SK-N-SH (cell line): ENCODE results near the gene SLC45A3. TPM values are rescaled to one million over a fixed set of nuclear protein-coding genes. Genes with fewer than 3 reads are reported as not detected.

Source experiments
- CTCF ChIA-PET: fragments of 300-600, 350-600 bp; formaldehyde crosslinking; extraction: SDS; loops from one replicate; lab custom pipeline; 2021; lab: Yijun Ruan, JAX
- POLR2A ChIA-PET: fragments of 350-600 bp; sonication (Branson Sonifier 250); formaldehyde crosslinking; extraction: SDS; loops from one replicate; lab custom pipeline; 2020; ENCODE audit warnings: antibody characterized with exemption, inconsistent platforms; lab: Yijun Ruan, JAX
- DNase-seq: peaks from one replicate; pipeline ENCODE4 v3.0.0; 2012
- H2AFZ ChIP-seq: fragments of 200-600 bp; sonication (generic); 2 replicates; pipeline ENCODE4 v1.8.1; 2016; ENCODE audit warnings: antibody characterized with exemption, mild to moderate bottlenecking, low read depth
- H3F3A ChIP-seq: fragments of 200-600 bp; sonication (generic); replicated peaks from 2 replicates; pipeline ENCODE3; 2016; ENCODE audit warnings: antibody characterized with exemption, mild to moderate bottlenecking; ENCODE audit not compliant: insufficient read depth
- H3K27ac ChIP-seq, 2 experiments: fragments of 200-500 bp in 1 of 2; fragments of 200-600 bp in 1 of 2; sonication (Bioruptor generic) in 1 of 2; sonication (generic), shearing (Covaris generic) in 1 of 2; 2 replicates each; pipeline versions ENCODE4 v1.5.1 to v1.6.1; 2014 to 2016; ENCODE audit warnings: low read depth in 2 of 2, inconsistent platforms in 1 of 2, low read length in 1 of 2, mild to moderate bottlenecking in 1 of 2, mixed read lengths in 1 of 2
- H3K27me3 ChIP-seq: fragments of 200-600 bp; sonication (generic), shearing (Covaris generic); 2 replicates; pipeline ENCODE4 v1.6.1; 2016; ENCODE audit warnings: mixed run types; ENCODE audit not compliant: insufficient read depth
- H3K36me3 ChIP-seq, 2 experiments: fragments of 200-500 bp in 1 of 2; fragments of 200-600 bp in 1 of 2; sonication (Bioruptor generic) in 1 of 2; sonication (generic) in 1 of 2; replicated peaks in 1 of 2; 2 replicates each; pipeline versions ENCODE3 to v1.5.1; 2014 to 2016; ENCODE audit warnings: low read length in 1 of 2, mild to moderate bottlenecking in 1 of 2; ENCODE audit not compliant: insufficient read depth in 2 of 2, control insufficient read depth in 1 of 2
- H3K4me1 ChIP-seq, 2 experiments: fragments of 200-500 bp in 1 of 2; fragments of 200-600 bp in 1 of 2; sonication (Bioruptor generic) in 1 of 2; sonication (generic), shearing (Covaris generic) in 1 of 2; 2 replicates each; pipeline versions ENCODE4 v1.5.1 to v1.6.1; 2014 to 2016; ENCODE audit warnings: low read depth in 1 of 2, low read length in 1 of 2, mixed run types in 1 of 2; ENCODE audit not compliant: insufficient read depth in 2 of 2, control insufficient read depth in 1 of 2
- H3K4me2 ChIP-seq: fragments of 200-600 bp; sonication (generic), shearing (Covaris generic); 2 replicates; pipeline ENCODE4 v1.6.1; 2017; ENCODE audit warnings: mixed run types
- H3K4me3 ChIP-seq, 2 experiments: fragments of 200-500 bp in 1 of 2; fragments of 200-600 bp in 1 of 2; sonication (Bioruptor generic) in 1 of 2; sonication (generic), shearing (Covaris generic) in 1 of 2; 2 replicates each; pipeline versions ENCODE4 v1.5.1 to v1.8.1; 2014 to 2016; ENCODE audit warnings: low read depth in 2 of 2, inconsistent platforms in 1 of 2, low read length in 1 of 2, mild to moderate bottlenecking in 1 of 2, mixed read lengths in 1 of 2, moderate library complexity in 1 of 2
- H3K79me2 ChIP-seq: fragments of 200-600 bp; sonication (generic); 2 replicates; pipeline ENCODE4 v1.8.1; 2017; ENCODE audit warnings: mild to moderate bottlenecking; ENCODE audit not compliant: insufficient read depth
- H3K9ac ChIP-seq: fragments of 200-600 bp; sonication (generic); 2 replicates; pipeline ENCODE4 v1.6.1; 2017; ENCODE audit warnings: mixed run types
- H3K9me2 ChIP-seq: fragments of 200-600 bp; sonication (generic); 2 replicates; pipeline ENCODE4 v1.6.1; 2017; ENCODE audit warnings: mixed run types
- H3K9me3 ChIP-seq: fragments of 200-600 bp; sonication (generic); 2 replicates; pipeline ENCODE4 v1.6.1; 2017; ENCODE audit warnings: mixed run types, mild to moderate bottlenecking, moderate library complexity
- H4K20me1 ChIP-seq: fragments of 200-600 bp; sonication (generic); 2 replicates; pipeline ENCODE4 v1.6.1; 2017; ENCODE audit warnings: mild to moderate bottlenecking, mixed run types; ENCODE audit not compliant: insufficient read depth
- EP300 ChIP-seq, 2 experiments: IDR thresholded peaks; 2 replicates each; pipeline versions ENCODE4 v1.4.0 to v1.6.1; 2012; ENCODE audit warnings: borderline replicate concordance in 1 of 2, low read depth in 1 of 2, low read length in 1 of 2
- EZH2phosphoT487 ChIP-seq: fragments of 200-600 bp; sonication (generic); IDR thresholded peaks from 2 replicates; pipeline ENCODE4 v1.6.1; 2017; ENCODE audit warnings: low read depth, mixed run types, mild to moderate bottlenecking, antibody characterized with exemption, moderate library complexity, borderline replicate concordance
- FOSL2 ChIP-seq: IDR thresholded peaks from 2 replicates; pipeline ENCODE4 v1.4.0; 2012; ENCODE audit warnings: low read depth, mild to moderate bottlenecking, moderate library complexity, borderline replicate concordance
- FOXJ3 ChIP-seq: sonication (generic); formaldehyde crosslinking; IDR thresholded peaks from 2 replicates; pipeline ENCODE4 v1.5.1; 2020; ENCODE audit warnings: mild to moderate bottlenecking, missing genetic modification reagents
- FOXM1 ChIP-seq: IDR thresholded peaks from 2 replicates; pipeline ENCODE4 v1.4.0; 2012; ENCODE audit warnings: low read depth, mild to moderate bottlenecking
- GATA2 ChIP-seq: sonication (generic); formaldehyde crosslinking; IDR thresholded peaks from 2 replicates; pipeline ENCODE4 v1.5.0; 2020; ENCODE audit warnings: mild to moderate bottlenecking, missing genetic modification reagents
- IRF3 ChIP-seq: fragments of 150-350 bp; IDR thresholded peaks from 2 replicates; pipeline ENCODE4 v1.6.1; 2016; ENCODE audit warnings: mild to moderate bottlenecking, low read depth, low read length
- NRF1 ChIP-seq: IDR thresholded peaks from 2 replicates; pipeline ENCODE4 v1.6.1; 2012; ENCODE audit warnings: low read depth, mild to moderate bottlenecking, low read length
- PBX3 ChIP-seq: IDR thresholded peaks from 2 replicates; pipeline ENCODE4; 2012
- RFX5 ChIP-seq: IDR thresholded peaks from 2 replicates; pipeline ENCODE4 v1.6.1; 2012; ENCODE audit warnings: mild to moderate bottlenecking, improper control_type of control experiment, low read length
- TEAD4 ChIP-seq: IDR thresholded peaks from 2 replicates; pipeline ENCODE4 v1.4.0; 2012; ENCODE audit warnings: mild to moderate bottlenecking, borderline replicate concordance; ENCODE audit not compliant: insufficient read depth
- WGBS: methylation state at CpG from one replicate; pipeline ENCODE4 v1.1.6; 2017; ENCODE audit warnings: low lambda C conversion rate; 5-methylcytosine and 5-hydroxymethylcytosine counted together
- polyA plus RNA-seq, 3 experiments: library from polyadenylated mRNA; depleted of rRNA; stranded (reverse); fragments of >200 nt; gene quantifications; 2 replicates each; pipeline ENCODE4 v1.2.3, GENCODE V29; 2012
- TF ChIP-seq, protein P1 (sequence below): fragments of 200-600 bp; sonication (generic); IDR thresholded peaks from 2 replicates; pipeline ENCODE4 v1.6.1; 2017; ENCODE audit warnings: antibody characterized with exemption, mild to moderate bottlenecking, moderate library complexity

SLC45A3 gene
- polyA plus RNA-seq, 1 of the 3 experiments (the other 2 are of a cell fraction): 4.6 TPM

- Histone ChIP-seq H3K9me2 (no peaks in the 10 kb centered on the region), H3K9me3 (no peaks in the 10 kb centered on the region), H3F3A (no peaks in the 10 kb centered on the region), H3K36me3 (no peaks in the 10 kb centered on the region), H4K20me1 (no peaks in the 10 kb centered on the region), H3K9ac (no peak overlapping the region), H3K4me3 (no peak overlapping the region), H2AFZ (no peak overlapping the region), H3K79me2 (no peaks in the 10 kb centered on the region), H3K4me2 (no peak overlapping the region), H3K4me1 (no peaks in the 10 kb centered on the region)
- 100% methylated on average over 5 of the region's 5 CpGs for WGBS
- no peak for DNase-seq
- TF ChIP-seq FOSL2 (no peak), NRF1 (no peak), FOXM1 (no peak), TEAD4 (no peak), GATA2 (CRISPR knock-in tag) (no peak), PBX3 (no peak), RFX5 (no peak), EP300 (IDR thresholded peaks at IDR 0.05; ENCODE audit: borderline replicate concordance in 1 of 2, low read depth in 1 of 2, low read length in 1 of 2) (no peak), IRF3 (no peak), EZH2phosphoT487 (no peak), FOXJ3 (CRISPR knock-in tag) (no peak)
- TF ChIP-seq, protein P1, sequence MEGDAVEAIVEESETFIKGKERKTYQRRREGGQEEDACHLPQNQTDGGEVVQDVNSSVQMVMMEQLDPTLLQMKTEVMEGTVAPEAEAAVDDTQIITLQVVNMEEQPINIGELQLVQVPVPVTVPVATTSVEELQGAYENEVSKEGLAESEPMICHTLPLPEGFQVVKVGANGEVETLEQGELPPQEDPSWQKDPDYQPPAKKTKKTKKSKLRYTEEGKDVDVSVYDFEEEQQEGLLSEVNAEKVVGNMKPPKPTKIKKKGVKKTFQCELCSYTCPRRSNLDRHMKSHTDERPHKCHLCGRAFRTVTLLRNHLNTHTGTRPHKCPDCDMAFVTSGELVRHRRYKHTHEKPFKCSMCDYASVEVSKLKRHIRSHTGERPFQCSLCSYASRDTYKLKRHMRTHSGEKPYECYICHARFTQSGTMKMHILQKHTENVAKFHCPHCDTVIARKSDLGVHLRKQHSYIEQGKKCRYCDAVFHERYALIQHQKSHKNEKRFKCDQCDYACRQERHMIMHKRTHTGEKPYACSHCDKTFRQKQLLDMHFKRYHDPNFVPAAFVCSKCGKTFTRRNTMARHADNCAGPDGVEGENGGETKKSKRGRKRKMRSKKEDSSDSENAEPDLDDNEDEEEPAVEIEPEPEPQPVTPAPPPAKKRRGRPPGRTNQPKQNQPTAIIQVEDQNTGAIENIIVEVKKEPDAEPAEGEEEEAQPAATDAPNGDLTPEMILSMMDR: no peak
- TF ChIP-seq, all 33 proteins: peak for 0
- ChIA-PET POLR2A (interaction anchor here (0.8 kb wide), 1 partner anchor 13 kb away, joined by 3 read pairs; no protein-coding TSS in a partner anchor), CTCF (interaction anchor here (1.5 to 4.7 kb wide), 4 partner anchors 9 to 165 kb away, joined by 4 to 32 read pairs (median 7); partner anchors contain the start of gene SLC45A3)
- H3K27ac ChIP-seq: no peak overlapping the region
- H3K27me3 ChIP-seq: no peaks in the 10 kb centered on the region
These were observed 9.2 kb upstream of the SLC45A3 start for GRCh38 chr1:205689479-205689878.
